Neural progenitor cell (in vitro differentiated cells): Measurements from ENCODE around the gene SNX20.

Experiments
- EZH2 ChIP-seq: fragments of 200-600 bp; sonication (generic); IDR thresholded peaks from 2 replicates; pipeline ENCODE4 v1.6.1; 2017; ENCODE audit warnings: antibody characterized with exemption, mild to moderate bottlenecking, moderate library complexity
- TF ChIP-seq, protein P1 (sequence below): fragments of 200-600 bp; sonication (generic); IDR thresholded peaks from 2 replicates; pipeline ENCODE4 v1.5.1; 2017; ENCODE audit warnings: antibody characterized with exemption, mild to moderate bottlenecking

DNA sequence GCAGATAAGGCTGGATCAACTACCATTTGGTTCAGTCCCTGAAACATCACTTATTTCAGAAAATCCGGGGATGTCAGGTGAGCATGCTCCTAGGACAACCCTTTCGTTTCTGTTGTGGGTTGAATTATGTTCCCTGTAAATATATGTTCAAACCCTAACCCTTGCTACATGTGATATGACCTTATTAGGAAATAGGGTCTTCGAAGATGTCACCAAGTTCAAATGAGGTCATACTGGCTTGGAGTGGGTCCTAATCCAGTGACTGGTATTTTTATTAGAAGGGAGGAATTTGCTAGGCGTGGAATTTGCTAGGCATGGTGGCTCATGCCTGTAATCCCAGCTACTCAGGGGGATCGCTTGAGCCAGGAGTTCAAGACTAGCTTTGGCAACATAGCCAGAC is 21.3 kb downstream of the SNX20 start:
- TF ChIP-seq, protein P1, sequence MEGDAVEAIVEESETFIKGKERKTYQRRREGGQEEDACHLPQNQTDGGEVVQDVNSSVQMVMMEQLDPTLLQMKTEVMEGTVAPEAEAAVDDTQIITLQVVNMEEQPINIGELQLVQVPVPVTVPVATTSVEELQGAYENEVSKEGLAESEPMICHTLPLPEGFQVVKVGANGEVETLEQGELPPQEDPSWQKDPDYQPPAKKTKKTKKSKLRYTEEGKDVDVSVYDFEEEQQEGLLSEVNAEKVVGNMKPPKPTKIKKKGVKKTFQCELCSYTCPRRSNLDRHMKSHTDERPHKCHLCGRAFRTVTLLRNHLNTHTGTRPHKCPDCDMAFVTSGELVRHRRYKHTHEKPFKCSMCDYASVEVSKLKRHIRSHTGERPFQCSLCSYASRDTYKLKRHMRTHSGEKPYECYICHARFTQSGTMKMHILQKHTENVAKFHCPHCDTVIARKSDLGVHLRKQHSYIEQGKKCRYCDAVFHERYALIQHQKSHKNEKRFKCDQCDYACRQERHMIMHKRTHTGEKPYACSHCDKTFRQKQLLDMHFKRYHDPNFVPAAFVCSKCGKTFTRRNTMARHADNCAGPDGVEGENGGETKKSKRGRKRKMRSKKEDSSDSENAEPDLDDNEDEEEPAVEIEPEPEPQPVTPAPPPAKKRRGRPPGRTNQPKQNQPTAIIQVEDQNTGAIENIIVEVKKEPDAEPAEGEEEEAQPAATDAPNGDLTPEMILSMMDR, result no peak
- TF ChIP-seq EZH2, result no peak
